ENCODE data around the gene SPTLC2.
"Not testable (repeated sequence)": the region's sequence is repeated elsewhere in the genome, so short reads cannot be mapped to it uniquely, and the experiment has no call there.

SPTLC2 gene

GRCh38 chr14:77544571-77544970 lies 71.9 kb downstream of the SPTLC2 start:
- no peak for DNase-seq

GRCh38 chr14:77543637-77544334 lies 72.7 kb downstream of the SPTLC2 start:
- no peak for DNase-seq

- no peak for DNase-seq
Measured at GRCh38 chr14:77543240-77543551, 73.2 kb downstream of the SPTLC2 start.

- DNase-seq = no peak
Measured at GRCh38 chr14:77542421-77543239, 73.8 kb downstream of the SPTLC2 start.

GRCh38 chr14:77541905-77542304 lies 74.5 kb downstream of the SPTLC2 start:
- no peak for DNase-seq

- DNase-seq = not testable (repeated sequence)
Measured at GRCh38 chr14:77536951-77537350, 79.5 kb downstream of the SPTLC2 start.

- DNase-seq = no peak
Measured at GRCh38 chr14:77531071-77531470, 85.4 kb downstream of the SPTLC2 start.

GRCh38 chr14:77529963-77530362 lies 86.5 kb downstream of the SPTLC2 start:
- no peak for DNase-seq

- no peak for DNase-seq
Measured at GRCh38 chr14:77529213-77529612, 87.2 kb downstream of the SPTLC2 start.

- not testable (repeated sequence) for DNase-seq
Measured at GRCh38 chr14:77528701-77529100, 87.7 kb downstream of the SPTLC2 start.

GRCh38 chr14:77526266-77526665 lies 90.2 kb downstream of the SPTLC2 start:
- DNase-seq = no peak

GRCh38 chr14:77524536-77524935 lies 91.9 kb downstream of the SPTLC2 start:
- no peak for DNase-seq

- no peak for DNase-seq
Measured at GRCh38 chr14:77523109-77523508, 93.3 kb downstream of the SPTLC2 start.

- DNase-seq = no peak
Measured at GRCh38 chr14:77520555-77520954, 95.9 kb downstream of the SPTLC2 start.

- DNase-seq = no peak
Measured at GRCh38 chr14:77516126-77516525, 100.3 kb downstream of the SPTLC2 start.

GRCh38 chr14:77511486-77512162 lies 104.8 kb downstream of the SPTLC2 start:
- no peak for DNase-seq

- DNase-seq = no peak
Measured at GRCh38 chr14:77509366-77509765, 107.1 kb downstream of the SPTLC2 start.

GRCh38 chr14:77508876-77509275 lies 107.6 kb downstream of the SPTLC2 start:
- DNase-seq = no peak

GRCh38 chr14:77508249-77508648 lies 108.2 kb downstream of the SPTLC2 start:
- no peak for DNase-seq

GRCh38 chr14:77507762-77508161 lies 108.7 kb downstream of the SPTLC2 start:
- DNase-seq = no peak

- DNase-seq = no peak
Measured at GRCh38 chr14:77505031-77505430, 111.4 kb downstream of the SPTLC2 start.

- no peak for DNase-seq
Measured at GRCh38 chr14:77503138-77503537, 113.3 kb downstream of the SPTLC2 start.

GRCh38 chr14:77502109-77502782 lies 114.2 kb downstream of the SPTLC2 start:
- DNase-seq = no peak

All from activated CD4-positive, alpha-beta T cell treated with anti-CD3 and anti-CD28 coated beads for 4 hours (primary cell).